HG03460 (cell line): ENCODE measurements around the gene NOVA2.

Experiments used
- ATAC-seq: cut with Tn5 transposase; IDR thresholded peaks from one replicate; pipeline ENCODE4 v1.9.1; 2021; ENCODE audit not compliant: unreplicated experiment

NOVA2 gene

DNA sequence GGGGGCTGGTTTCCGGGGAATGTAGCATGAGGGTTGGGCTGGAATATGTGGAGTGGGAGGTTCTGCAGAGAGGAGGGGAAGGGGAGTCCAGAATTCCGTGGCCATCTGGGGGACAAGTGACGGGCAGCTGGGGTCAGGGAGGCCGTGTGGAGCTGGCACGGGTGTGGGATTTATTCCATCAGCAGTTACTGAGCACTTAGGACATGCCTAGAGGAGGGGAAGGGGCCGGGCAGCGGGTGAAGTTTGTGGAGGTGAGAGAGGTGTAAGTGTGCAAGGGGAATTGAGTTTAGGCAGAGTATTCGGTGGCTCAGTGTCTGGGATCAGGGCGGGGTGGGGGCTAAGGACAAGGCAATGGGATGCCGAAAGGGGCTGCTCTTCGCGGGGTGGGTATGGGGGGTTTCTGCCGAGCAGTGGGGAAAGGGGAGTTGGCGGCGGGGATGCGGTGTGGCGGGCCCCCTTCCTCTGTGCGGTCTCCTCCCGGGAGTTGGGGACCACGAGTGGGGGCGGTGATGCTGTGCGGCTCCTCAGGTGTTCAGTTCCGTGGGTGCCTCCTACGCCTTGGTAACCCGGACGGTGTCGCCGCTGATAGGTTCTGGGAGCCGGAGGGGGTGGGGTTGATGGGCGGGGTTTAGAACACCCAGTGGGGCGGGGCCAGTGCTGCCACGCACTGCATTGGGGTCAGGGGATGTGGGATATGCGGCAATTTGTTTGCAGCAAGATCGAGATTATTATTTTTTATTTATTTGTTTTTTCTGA lies 27.0 kb upstream of the NOVA2 start:
- ATAC-seq = no peak

DNA sequence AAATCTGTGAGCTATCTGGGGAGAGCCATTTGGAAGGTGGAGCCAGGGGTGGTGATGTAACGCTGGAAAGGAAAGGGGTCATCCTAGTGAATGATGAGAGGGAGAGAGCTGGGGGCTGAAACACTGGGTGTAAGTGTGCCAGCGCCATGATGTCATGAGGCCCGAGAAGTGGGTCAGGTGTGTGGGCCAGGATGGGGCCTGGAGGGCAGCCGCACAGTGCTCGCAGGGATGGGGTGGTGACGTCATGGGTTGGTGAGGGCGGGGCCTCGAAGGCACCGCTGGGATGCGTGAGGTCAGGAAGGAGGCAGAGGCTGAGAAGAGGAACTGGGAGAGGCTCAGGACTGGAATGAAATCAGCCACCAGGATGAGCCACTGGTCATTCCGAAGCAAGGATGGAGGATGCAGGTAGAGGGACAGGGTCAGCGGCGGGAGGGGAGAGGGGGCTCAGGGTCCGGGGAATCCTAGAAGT lies 26.0 kb upstream of the NOVA2 start:
- no peak for ATAC-seq

DNA sequence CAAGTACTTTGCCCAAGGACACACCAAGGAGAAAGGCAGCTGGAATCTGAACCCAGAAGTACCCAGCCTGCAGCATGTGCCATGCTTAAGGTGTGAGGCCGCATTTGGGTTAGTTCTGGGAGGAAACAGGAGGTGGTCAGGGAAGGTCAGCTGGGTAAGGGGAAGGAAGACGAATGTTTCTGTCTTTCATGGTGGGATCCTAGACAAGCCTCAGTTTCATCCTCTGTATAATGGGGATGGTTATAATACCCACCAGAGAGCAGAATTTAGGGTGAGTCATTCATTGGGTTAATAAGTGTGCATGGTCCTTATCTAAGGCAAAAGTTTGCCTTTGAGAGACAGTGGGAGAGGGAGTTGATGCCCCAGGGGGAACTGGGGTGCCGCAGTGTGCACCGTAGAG lies 25.2 kb upstream of the NOVA2 start:
- ATAC-seq = no peak

DNA sequence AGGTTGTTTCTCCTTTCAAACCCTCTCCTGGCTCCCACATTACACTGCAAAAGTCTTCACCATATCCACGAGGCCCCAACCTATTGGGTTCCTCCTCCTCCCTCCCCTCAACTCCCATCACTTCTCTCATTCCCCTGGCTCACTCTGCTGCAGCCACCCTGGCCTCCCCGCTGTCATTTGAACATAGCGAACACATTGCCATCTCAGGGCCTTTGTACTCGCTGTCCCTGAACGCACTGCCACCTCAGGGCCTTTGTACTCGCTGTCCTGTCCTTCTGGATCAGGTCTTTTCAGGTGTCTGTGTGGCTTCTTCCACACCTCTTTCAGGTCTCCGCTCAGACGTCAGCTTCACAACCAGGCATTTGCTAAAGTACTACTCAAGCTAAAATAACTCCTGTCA lies 23.3 kb upstream of the NOVA2 start:
- ATAC-seq = no peak

DNA sequence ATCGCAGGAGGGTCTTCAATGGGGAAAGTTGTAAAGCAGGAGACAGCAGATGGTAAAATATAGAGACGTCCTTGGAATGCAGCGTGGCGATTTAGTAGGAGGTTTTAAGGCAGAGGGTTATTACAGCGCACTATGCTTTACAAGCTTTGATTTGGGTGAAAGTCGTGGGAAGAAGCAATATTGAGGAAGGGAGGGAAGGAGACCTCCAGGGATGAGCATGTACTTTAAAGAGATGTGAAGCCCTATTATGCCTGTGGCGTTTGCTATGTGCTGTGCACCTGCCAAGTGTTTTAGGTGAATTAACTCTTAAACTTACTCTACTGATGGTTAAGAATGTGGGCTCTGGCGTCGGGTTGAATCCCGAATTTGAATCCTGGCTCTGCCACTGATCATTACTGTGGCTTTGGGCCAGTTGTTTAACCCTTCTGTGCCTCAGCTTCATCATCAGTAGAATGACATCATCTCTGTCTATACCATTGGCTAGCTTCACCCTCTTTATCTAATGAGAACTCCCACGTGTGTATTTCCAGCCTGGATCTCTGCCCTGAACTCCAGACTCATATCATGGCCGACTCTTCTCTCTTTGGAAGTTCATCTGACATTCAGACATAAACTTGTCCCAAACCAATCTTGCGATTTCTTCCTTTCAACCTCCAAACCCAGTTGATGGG lies 22.2 kb upstream of the NOVA2 start:
- no peak for ATAC-seq

DNA sequence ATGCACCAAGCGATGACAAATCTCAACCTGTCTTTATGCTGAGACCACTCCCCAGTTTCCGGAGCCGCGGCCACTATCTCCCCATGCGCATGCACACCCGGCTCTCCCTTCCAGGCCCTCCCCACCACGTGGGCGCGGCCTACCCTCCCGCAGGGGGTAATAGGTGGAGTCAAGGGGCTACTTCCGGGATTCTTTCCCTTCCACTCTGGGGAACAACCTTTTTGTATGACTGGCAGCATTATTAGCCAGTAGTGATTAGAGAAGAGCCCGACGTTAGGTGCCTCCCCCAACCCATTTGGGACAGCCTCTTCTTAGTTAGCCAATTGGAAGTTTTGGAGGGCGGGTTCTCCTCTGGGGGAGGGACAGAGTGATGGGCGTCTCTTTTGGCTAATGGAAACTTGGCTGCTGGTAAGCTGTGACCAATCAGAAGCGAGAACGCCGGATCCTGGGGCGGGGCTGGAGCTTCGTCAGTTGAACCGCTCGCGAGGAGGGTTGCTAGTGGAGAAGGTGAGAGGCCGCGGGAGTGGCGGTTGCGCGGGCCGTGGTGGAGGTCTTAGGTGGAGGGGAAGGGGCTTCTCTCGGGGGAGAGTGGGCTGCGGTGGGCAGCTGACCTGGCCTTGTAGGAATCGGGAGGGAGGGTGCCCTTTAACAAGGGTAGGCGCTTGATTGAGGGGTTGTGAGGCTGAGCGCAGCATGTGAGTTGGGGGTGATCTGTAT lies 21.5 kb upstream of the NOVA2 start, which contains the start of gene CCDC61:
CCDC61 (plus strand) TSS at position 470 of the 717 bp plus-strand sequence. CDS start 7,552 bp downstream, outside the sequence.
- ATAC-seq = peak; percentile 98

DNA sequence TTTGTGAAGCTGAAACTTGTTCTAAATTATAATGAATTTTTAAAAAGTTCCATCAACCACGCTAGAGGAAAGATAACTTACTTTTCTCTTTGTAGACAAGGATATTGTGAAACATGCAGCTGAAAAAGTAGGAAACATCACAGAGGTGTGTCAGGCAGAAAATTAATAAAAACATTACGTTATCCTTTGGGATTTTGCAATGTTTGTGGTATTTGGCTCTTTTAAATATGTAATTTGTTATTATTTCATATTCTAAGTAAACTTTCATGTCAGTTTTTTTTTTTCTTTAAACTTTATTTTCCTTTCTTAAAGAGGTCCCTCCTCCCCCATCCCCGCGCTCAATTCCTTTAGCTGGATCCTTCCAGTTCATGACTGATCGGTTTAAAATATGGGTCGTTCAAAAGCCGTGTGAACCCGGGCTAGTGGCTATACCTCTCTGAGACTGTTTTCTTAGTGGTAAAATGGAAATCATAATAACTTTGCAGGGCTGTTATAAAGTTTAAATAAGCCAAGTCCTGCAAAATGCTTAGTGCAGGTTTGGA lies 20.9 kb upstream of the NOVA2 start:
- ATAC-seq = no peak

DNA sequence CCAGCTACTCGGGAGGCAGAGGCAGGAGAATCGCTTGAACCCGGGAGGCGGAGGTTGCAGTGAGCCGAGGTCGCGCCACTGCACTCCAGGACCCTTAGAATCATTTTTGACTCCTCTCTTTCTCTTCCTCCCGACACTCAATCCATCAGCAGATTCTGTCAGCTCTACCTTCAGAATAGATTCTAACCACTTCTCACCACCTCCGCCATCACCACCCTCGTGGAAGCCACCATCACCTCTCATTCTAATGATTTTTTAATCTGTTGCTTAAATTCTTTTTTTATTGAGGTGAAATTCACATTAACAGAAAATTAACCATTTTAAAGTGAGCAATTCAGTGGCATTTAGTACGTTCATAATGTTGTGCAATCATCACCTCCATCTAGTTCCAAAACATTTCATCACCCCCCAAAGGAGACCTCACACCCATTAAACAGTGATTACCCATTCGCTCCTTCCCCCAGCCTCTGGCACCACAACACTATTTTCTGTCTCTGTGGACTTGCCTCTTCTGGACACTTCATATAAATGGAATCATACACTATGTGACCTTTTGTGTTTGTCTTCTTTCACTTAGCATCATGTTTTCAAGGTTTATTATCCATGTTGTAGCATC lies 16.6 kb upstream of the NOVA2 start:
- no peak for ATAC-seq

DNA sequence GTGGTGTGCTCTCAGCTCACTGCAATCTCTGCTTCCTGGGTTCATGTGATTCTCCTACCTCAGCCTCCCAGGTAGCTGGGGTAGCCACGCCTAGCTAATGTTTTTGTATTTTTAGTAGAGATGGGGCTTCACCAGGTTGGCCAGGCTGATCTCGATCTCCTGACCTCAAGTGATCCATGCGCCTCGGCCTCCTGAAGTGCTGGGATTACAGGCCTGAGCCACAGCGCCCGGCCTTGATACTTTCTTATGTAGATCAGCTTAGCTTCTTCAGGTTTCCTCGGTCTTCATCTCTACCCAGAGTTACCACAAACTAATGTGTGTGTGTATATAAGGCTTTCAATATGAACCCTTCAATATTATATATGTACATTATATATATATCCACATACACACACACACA lies 11.7 kb upstream of the NOVA2 start:
- ATAC-seq = no peak

DNA sequence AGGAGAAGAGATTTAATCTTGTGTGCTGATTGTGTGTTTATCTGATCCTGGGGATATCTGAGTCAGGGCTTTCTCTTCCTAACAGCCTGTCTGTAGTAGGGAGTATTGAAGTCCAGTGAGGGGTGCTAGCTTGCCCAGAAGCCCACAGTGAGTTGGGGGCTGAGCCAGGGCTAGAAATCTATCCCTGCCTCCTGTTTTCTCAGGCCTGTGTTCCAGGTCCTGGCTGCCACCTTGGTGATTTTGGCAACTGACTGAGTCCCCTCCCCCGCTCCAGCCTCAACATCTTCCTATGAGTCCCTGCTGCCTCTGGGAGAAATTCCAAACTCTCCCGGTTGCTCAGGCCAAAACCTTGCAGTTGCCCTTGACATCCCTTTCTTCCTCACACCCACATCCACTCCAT lies 7.7 kb upstream of the NOVA2 start:
- no peak for ATAC-seq

DNA sequence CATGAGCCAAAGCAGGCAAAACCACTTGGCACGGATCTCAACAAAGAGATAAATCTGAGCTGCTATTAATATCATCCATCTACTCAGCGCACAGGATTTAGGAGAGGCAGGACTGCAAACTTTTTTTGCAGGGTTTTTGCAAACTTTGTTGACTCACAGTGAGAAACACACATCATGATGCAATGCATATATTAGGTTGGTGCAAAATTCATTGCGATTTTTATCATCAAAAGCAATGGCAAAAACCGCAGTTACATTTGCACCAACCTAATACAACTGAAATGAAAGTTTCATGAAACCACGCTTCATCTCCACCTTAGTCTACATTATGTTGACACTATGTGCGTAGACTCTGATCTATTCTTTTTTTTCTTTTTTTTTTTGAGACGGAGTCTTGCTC lies 4.5 kb upstream of the NOVA2 start:
- ATAC-seq = no peak

DNA sequence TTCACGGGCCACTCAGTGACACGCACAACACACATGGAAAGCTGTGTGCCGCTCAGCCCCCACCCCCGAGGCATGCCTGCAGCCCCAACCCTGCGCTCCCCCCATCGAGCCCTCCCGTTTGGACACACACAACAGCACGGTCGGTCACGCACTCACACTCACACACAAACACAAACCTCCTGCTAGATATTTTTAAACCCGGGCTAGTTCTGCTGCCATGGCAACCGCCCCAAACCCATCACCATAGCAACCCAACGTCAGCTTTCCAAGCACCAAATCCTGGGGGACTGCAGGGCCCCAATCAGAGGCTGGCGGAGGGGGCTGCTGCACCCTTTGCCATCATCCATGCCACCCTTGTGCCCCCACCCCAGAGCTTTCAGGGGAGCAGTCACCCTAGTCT lies 2.5 kb upstream of the NOVA2 start:
- ATAC-seq = no peak

DNA sequence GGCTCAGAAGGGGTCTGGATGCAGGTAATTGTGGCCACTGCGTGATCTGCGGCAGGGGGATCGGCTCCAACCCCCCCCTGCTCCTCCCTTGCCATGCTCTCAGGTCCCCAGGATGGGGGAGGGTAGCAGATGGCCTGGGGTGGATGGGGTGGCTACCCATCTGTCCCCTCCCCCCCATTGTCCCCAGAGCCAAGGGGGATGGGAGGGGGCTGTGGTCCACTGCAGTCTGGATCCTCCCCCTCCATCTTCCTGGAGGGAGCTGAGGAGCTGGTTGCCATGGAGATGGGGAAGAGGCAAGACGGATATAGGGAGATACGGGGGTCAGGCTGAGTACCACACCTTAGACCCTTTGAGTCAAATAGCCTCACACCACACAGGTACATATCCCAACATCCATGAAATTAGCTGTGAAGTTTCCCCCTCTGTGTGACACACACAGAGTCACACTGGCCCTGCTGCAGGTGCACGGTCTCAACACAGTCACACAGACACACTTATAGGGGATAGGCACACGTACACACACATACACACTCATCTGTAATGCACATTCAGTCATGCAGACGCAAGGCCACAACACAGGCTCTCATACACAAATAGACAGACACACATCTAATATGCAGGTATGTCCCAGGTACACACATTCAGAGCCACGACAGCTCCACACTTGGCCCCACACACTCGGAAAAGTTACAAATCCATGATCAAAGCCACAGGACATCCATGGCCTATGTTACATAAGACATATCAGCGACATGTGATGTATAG lies 1.8 kb upstream of the NOVA2 start:
- no peak for ATAC-seq

DNA sequence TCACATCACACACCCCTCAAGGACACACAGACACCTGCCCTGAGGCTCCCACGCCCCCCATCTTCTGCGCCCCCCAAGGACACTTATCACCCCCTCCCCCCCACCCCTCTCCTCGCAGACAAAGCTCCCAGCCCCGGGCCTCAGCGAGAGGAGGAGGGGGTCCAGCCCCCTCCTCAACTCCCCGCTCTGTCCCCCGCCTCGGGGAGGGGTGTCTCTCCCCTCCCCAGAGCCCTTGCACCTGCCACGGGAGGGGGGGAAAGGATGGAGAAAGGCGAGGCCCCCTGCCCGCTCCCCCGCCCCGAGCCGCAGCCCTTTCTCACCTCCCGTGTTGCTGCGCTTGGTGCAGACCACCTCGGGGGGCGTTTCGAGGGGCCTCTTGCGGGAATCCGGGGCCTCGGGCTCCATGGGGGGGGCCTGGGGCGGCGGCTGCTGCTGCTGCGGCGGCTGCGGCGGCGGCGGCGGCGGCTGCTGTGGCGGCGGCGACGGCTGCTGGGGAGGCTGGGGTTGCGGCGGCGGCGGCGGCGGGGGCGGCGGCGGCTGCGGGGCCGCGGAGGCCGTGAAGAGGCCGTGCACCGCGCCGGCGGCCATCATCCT lies 621 bp downstream of the NOVA2 start:
- ATAC-seq = no peak

DNA sequence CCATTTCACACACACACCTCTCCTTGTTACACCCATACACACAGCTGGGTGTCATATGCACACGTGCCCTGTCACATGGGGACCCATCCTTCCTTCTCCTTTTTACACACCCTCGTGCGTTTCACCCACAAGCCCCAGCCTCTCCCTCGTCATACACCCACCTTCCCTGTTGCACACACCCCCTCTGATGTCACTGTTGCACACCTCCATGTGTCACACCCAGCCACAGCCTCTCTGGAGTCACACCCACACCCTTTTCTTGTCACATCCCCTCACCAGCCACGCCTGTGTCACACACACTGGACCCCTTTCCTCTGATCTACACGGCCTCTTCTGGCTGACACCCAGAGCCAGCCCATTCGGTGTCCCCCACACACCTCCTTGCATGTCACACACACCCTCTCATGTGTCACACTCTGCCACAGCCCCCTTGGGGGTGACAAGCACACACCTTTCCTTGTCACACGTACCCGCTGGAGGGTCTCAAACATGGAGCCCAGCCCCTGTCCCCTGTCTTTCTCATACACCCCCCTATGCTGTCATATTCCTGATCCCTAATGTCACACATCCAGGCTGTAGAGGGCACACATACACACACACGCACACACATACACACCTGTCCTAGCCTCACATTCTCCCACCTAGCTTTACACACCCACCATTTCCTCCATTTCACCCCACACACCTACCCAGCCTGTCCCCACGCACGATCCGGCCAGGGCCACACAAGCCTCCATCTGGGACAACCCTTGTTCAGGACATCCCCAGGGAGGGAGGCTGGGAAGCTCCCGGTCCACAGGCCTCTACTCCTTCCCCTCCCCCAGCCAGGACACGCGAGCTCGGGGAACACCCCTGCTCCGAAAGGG lies 1.4 kb downstream of the NOVA2 start:
- no peak for ATAC-seq

DNA sequence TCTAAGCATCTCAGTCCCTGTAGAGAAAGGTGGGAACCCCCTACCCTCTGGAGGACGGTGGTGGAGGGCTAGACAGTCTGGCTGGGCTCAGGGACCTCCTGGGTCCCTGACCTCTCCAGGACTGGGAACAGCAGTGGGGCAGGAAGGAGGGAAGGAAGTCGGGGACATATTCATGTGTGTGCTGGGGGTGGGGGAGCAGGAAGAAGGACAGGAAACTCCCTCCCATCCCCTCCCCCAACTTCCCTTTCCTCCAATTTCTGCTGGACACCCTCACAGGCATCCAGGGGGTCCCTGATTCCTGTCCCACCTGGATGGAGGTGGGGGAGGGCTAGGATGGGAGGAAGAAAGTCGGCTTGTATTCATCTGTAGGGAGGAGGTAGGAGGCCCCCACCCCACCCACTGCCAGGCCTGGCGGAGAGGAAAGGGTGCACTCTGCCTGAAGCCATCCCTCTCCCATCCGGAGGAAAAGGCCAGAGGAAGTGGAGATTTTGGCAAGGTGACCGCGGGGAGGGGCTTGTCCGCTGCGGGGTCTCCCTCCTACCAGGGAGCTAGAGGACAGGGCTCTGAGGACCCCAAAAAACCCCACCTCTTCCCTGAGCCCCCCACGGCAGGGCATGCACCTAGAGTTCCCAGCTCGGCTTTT lies 2.3 kb downstream of the NOVA2 start:
- ATAC-seq = no peak

DNA sequence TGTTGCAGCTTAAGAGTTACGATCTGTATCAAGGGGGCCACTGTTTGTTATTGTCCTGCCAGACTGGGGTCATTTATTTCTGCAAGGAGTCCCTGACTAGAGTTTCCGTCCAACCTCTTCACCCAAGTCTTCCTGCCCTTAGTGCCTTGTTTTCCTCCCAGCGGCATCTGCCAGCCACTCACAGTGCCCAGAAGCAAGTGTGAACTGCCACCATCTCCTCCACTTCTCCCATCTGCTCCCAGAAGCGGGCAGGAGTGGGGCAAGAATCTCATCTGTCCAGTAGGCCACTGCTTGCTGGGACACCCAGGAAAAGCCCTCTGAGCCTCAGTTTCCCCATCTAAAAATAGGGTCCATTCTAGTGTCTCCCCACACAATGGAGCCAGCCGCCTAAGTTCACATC lies 4.0 kb downstream of the NOVA2 start:
- no peak for ATAC-seq

DNA sequence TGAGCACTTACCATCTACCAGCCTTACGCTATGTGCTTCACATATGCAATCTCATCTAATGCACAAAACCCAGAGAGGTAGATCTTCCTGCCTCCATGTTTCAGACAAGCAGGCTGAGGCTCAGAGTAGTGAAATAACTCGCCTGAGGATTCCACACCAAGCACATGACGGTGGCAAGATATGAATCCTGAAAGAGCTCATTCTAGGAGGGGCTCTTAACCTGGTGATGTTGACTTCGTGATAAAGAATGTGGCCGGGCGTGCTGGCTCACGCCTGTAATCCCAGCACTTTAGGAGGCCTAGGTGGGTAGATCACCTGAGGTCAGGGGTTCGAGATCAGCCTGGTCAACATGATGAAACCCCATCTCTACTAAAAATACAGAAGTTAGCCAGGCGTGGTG lies 5.0 kb downstream of the NOVA2 start:
- no peak for ATAC-seq

DNA sequence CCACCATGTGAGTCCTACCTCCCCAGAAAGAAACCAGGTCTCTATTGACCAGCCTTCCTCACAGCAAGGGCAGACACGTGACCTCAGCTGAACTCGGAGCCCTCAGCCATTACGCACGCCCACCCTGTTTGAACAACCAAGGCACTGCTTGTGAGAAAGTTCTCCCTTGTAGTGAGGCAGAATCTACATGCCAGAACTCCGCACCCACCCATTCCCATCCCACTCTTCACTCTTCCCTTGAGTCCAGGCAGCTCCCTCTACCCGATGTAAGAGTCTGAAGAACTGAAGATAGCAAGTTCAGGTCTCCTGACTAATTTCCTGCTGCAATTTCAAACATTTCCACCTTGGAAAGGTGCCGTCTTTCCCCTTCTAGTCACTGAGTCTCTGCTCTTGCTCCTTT lies 6.4 kb downstream of the NOVA2 start:
- no peak for ATAC-seq
